Measurements from ENCODE around the gene SLC41A3. TPM values are rescaled to one million over a fixed set of nuclear protein-coding genes. Genes with fewer than 3 reads are reported as not detected.
"Not testable (repeated sequence)": the region's sequence is repeated elsewhere in the genome, so short reads cannot be mapped to it uniquely, and the experiment has no call there.

Gene SLC41A3
- polyA plus RNA-seq, 3 donors, result 77.3 to 81.3 (median 78.5) TPM

DNA sequence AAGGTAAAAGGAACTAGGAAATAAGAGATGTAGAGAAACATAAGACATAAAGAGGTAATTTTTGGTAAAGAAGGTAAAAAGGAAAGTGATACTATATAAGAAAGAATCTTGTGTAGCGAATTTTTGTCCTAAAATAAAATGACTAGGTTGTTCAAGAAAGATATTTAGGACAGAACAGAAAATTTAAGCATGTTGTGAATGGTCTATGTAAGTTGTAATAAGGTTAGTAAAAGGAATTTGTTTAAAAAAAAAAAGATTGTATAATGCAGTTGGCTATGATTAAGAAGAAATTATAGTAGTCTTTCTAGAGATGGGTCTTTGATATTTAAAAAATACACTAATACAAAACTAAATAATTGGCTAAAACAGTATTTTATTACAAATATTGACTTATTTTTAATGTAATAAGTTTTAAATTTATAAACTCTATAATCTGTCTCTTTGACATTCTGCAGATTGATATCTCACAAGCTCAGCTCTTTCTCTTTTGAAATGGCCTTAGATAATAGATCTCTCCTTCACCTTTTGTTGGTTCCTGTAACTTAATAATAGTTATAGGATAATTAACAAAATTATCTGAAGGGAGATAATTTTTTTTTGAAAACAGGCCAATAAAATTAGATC lies 3.7 kb upstream of the SLC41A3 start:
- no peak for DNase-seq

DNA sequence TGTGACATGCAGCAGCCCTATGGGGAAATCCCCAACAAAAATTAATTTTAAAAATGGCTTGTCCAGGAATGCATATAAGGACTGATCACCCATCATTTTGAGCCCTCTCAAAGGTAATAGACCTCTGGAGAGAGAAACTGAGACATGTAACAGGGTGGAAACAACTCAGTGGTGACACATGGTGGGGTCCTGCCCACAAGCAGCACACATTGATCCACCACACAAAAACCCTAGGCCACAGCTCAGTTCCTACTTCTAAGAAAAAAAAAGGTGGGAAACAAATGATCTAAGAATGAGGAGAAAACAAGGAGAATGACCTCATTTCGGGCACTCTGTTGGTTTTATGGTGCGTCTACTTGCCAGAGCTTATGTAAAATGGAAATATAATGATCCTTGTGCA lies 1.9 kb upstream of the SLC41A3 start:
- no peak for DNase-seq

DNA sequence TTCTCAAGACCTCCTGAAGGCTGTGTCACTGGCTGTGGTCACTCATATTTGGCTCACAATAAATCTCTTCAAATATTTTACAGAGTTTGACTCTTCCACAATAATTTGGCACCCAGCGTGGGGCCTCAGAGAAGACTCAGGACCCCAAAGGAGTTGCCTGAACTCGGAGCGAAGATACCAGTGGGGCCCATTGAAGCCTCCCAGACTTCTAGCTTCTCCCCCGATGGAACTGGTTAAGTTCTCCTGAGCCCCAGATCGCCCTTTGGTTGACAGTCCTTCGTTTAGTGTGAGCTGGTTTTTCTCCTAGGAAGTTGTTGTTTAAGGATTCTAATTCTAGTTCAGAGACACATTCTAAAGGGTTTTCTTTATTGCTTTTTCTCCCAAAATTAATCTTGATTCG lies 1.4 kb upstream of the SLC41A3 start:
- DNase-seq, result no peak

DNA sequence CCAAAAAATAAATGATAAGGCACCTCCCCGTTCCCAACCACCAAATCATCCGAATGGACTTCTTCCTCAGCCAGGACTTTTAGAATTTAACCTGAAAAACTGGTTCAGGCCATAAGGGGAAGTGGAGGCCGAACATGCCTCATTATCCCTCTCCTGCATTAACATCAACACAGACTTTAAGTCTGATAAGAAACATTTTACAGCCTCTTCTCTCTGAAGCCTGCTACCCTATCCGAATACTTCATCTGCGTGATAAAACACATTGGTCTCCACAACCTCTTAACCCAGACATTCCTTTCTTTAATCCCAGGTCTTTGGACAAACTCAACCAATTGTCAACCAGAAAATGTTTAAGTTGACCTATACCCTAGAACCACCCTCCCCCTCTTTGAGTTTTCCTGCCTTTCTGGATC lies 850 bp upstream of the SLC41A3 start:
- DNase-seq, result no peak

DNA sequence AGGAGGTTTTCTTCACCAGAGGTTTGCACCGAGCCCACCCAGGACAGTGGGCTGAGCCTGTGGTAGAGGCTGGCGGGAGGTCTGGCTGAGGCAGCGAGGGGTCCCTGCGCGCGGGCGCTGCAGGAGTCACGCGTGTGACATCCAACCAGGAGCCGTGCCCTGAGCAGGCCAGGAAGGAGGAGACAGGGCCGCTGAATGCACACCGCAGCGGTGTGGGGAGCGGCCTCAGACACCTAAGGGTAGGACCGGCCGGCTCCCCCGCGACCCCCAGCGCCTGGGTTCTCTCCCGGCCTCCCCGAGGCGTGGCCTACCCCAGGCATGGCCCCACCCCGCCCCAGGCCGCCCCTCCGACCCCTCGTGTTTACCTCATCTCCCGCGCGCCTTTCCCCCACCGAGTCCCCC lies 412 bp downstream of the SLC41A3 start:
- peak; percentile 45 for DNase-seq

DNA sequence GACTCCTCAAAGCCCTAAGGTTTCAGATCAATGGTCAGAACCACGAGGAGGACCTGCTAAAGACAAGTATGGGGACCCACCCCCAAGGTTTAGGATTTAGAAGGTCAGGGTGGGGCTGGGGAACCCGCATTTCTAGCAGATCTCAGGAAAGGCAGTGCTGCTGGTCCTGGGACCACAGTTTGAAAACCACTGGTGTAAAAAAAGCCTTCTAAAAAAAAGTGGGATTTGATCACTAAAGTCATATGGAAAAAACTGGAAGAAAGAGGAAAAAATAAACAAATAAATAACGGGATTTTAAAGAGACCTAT lies 832 bp downstream of the SLC41A3 start:
- DNase-seq, result no peak

DNA sequence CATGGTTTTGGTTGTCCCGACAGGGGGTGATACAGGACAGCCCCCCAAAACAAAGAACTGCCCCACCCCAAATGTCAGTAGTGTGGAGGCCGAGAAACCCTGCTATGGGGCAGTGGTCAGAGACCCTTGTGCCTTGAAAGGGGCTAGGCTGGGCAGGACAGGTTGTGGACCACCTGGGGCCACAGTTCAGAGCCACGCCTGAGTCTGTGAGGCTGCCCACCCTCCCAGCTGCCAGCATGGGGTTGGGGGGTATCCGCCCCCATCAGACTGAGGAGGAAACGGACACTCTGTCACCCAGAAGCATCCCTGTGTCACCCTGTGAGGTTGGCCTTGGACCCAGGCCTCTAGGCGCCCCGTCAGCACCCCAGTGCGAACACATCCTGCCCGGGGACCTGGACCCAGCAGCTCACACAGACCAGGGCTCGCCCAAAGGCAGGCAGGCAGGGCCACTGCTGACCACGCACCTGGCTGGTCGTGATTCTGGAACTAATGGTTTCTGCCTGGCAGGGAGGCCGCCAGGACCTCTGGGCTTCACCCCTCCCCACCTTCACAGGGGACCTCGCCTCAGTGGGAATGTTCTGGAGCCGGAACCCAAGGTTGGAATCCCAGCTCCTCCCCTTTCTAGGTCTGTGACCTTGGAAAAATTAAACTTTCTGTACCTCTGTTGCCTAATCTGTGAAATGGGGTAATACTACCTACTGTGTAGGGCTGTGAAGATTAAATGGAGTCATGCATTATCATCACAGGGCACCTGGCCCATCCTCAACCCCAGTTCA lies 1.4 kb downstream of the SLC41A3 start:
- DNase-seq, result no peak

DNA sequence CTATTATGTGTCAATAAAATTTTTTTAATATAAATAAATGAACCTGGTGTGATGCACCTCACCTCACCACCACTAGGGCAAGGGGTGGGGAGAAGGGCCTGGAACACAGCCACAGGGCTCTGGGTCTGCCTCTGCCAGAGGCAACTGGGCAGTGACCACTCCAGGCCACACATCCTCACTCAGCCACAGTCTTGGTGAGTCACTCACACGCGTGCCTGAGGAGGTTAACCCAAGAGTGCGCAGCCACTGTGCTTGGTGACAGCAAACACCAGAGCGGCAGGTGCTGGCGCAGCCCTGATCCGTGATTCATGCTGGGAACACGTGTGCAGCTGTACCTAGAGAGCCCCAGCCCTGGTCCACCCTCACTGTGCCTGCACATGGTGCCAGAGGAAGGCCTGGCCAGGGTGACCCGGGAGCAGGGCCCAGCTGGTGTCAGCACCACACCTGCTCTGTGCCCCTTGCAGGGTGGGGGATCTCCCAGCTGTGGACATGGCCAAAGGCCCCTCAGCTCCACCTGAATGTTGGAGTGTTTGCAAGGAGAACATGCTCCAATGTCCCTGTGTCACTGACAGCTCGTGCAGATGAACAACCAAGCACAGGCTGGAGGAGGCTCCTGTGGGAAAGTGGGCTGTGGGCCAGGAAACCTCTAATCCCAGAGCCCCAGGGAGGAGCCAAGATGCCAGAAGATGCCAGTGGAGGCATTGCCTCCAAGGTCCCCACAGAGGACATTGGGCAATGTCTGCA lies 2.1 kb downstream of the SLC41A3 start:
- DNase-seq, result no peak

DNA sequence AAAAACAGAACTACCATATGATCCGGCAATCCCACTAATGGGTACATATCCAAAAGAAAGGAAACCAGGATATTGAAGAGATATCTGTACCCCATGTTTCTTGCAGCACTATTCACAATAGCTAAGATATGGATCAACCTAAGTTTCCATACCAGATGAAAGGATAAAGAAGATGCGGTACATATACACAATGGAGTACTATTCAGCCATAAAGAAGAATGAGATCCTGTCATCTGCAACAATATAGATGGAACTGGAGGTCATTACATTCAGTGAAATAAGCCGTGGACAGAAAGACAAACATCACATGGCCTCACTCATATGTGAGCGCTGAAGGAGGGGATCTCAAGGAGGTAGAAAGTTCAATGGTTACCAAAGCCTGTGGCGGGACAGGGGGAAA lies 3.0 kb downstream of the SLC41A3 start:
- no peak for DNase-seq

DNA sequence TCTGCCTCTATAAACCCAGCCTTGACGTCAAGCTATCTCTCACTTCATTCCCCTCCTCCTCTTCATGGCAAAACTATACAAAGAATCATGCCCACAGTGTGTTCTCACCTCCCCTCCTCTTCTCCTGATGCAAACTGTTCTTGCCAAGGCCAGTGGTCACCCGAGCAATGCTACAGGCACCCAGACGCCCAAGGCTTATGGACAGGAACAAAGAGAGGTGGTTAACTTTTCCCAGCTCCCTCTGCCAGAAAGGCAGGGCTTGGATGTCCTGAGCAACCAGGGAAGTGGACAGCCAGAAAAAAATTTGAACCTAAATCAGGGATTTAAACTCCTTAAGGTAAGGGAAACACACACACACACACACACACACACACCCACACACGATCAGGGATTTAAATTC lies 5.1 kb downstream of the SLC41A3 start:
- DNase-seq, result no peak

DNA sequence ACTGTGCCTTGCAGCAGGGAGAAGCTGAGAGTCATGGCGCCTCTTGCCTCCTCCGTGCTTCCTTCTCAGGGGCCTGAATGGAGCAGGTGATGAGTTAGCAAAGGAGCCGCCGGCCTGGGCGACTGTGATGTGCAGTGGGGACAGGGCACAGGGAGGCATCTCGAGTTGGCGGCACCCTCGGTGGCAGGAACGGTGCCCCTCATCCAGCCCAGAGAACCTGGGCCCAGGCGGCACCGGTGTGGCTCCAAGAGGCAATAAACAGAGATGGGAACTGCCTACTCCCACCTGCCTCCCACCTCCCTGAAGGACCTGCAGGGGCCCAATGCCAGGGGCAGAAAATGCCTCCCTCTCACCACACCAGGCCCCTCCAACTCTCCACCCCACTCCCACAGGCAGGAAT lies 6.2 kb downstream of the SLC41A3 start:
- no peak for DNase-seq

DNA sequence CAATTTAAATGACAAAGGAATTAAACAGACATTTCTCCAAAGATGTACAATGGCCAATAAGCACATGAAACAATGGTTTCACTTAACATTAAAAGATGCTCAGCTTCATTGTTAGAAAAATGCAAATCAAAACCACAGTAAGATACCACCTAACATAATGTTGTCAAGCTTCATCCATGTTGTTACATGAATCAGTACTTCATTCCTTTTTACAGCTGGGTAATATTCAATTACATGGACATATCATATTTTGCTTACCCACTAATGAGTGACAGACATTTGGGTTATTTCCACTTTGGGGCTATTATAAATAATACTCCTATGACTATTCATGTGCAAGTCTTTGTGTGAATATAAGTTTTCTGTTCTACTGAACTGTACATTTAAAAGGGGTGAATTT lies 7.8 kb downstream of the SLC41A3 start:
- DNase-seq, result no peak

DNA sequence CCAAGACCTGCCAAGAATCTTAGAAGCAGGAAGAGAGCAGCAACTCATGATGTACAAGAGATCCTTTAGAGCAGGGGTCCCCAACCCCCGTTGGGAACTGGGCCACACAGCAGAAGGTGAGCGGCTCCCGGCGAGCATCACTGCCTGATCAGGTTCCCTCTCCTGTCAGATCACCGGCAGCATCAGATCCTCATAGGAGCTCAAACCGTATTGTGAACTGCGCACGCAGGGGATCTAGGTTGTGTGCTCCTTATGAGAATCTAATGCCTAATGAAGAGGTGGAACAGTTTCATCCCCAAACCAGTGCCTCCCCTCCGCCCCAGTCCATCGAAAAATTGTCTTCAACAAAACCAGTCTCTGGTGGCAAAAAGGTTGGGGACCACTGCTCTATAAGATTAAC lies 13.8 kb downstream of the SLC41A3 start:
- DNase-seq, result no peak

DNA sequence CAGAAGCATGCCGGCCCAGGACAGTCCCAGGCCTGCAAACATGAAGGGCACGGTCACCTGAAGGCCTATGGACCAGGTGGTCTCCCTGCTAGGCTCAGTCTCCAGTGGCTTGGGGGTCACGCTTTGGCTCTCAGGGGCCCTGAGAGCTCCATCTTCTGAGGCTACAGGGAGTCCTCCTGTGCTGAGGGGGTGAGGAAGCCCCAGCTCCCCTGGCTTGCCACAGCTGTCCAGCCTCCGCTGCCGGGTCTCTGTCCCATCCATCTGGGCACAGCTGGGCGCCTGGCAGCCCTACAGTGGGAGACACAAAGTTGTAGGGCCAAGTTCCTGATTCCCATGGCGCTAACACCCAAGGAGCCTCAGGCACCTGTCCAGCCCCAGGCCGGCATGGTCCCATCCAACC lies 16.0 kb downstream of the SLC41A3 start:
- no peak for DNase-seq

DNA sequence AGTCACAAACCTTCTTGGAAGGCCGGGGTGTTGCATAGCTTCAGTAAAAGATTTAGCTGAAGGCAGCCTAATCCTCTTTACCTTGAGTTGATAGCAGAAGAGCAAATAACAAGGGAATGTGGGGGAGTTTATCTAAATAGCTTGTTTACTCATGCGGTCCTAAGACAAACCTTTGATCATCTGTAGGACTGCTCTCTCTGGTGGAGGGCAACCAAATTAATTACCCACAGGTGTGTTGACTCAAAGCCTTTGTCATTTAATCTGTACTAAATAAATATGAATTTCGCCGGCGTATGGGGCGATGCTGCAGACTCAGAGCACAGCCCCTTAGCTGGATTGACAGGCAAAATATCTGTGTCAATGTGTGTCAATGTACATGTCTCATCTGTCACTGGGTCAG lies 17.2 kb downstream of the SLC41A3 start:
- DNase-seq, result not testable (repeated sequence)

DNA sequence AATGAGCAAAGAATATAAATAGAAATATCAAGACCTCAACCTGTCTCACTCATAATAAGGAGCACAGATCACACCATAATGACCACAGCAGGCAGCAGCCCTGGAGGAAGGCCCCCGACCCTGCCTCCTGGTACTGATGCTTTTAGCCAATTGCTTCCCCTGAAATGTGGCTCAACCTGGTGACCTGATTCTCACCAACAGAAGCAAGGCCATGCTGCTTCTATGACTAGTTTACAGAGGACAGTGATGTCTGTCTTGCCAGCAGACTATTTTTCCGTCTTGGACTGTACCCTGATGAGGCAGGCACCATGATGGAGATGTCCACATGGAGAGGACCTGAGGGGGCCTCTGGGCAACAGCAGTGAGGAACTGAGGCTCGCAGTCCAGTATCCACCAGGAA lies 18.0 kb downstream of the SLC41A3 start:
- DNase-seq, result no peak

DNA sequence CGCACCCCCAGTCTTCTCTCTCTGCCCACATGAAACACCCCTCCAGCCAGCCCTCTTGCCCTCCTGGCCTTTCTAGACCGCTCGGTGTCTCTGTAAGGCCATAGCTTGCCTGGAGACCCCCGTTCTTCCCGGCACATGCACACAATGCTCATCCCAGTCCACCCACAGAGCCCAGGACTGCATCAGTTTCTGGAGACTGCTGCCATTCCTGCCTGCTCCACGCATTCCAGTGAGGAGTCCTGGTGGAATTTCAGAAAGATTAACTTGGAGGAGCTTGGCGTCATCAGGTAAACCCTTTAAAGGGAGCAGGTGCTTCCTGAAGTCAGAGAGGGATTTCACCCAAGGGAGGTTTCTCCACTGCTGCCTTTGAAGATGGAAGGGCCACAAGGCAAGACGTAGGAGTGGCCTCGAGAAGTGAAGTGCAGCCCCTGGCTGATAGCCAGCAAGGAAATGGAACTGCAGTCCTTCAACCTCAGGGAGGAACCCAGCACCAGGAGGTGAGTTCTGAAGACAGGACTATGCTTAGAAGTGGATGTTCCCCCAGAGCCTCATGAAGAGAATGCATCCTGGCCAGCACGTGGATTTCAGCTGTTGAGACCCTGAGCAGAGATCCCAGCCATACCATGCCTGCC lies 19.2 kb downstream of the SLC41A3 start:
- DNase-seq, result no peak

DNA sequence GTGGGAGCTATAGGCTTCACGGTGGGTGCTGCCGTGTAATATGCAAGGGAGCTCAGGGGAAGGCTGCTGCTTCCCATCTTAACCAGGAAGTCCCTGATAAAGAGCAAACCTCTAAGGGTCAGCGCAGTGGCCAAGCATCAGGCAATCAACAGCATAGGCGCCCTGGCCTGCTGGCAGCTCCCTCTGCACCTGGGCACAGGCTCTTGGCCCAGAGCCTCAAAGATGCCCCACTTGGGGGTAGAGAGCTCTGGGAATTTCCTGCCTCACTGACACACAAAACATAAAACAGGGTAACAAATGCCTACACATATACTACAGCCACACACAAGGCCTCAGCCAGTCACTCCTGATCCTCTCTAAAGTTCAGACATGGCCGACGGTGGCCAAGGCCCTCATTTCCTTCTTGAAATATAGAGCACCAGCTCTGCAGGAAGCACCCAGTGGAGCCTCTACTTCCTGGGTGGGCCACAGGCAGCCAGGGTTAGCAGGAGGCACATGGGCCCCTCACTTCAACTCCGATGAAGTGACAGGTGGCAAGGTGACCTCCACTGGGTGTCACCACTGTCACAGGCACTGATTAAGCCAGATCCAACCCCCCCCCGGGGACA lies 20.5 kb downstream of the SLC41A3 start:
- DNase-seq, result no peak

DNA sequence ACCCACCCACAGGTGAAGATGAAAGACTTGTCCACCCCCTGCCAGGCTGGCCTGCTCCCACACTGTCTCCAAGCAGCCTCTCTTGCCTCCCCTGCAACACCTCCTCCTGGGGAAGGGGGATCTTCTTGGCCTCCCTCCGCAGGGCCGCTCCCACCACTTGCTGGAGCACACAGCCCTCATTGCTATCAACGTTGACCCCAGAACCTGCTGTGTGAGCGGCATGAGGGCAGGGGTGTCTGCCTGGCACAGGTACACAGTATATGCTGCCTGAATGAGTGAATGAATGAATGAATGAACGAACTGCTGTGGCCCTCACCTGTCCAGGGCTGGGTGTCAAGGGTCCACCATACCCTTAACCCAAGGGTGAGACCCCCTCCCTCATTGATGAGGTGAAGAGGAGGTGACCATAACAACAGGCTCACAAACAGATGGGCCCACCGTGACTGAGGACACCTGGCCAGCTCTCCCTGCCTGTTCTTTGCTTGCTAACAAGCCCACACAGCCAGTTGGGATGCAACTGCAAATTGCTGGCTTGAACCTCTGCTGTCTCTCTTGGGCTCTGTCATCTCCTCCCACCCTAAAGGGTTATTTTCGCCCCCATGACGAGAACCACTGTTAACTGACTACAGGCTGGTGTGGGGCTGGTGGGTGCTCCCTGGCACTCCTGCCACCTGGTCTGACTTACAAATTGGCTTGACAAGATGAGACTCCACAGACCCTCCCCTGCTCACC lies 22.5 kb downstream of the SLC41A3 start:
- DNase-seq, result no peak

DNA sequence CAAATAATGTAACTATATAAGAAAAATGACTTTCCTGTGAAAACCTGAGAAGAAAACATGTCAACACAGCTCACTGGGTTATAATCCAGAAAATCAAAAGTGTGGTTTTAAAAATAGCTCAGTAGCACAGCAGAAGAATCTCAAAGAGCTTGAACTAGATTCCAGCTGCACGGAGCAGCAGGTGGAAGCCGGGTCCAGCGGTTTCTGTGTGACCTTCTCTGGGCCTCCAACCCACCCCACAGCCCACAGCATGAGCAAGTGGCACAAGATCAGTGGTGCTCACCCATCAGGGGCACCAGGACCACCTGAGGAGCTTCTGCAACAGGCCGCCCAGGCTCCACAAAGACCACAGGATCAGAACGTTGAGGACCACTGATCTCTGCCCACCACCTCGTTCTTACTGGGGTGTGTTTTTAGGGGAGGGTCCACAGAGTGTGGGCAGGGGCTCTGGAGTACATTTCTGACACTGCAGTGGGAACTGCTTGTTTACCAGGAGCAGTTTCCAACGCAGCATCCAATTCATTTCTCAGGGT lies 23.2 kb downstream of the SLC41A3 start:
- no peak for DNase-seq

DNA sequence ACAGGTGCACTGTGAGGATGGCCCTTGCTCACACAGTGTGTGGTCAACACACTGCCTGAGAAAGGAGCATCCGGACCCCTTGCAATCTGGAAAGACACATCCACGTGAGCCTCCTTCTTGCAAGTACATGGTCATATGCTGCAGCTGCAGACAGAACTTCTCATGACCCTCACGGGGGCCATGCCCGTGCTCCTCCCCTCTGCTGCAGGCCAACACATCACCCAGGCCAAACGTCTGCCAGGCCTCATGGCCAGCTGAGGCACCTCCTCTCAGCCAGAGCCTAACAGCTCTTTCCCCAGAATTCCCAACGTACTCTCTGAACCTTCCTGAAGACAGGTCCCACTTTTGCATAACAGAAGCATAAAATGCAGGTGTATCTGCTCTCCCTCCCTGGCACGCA lies 25.3 kb downstream of the SLC41A3 start:
- no peak for DNase-seq

Measured in renal pelvis (tissue), 4 donors.